Keratinocyte (primary cell): ENCODE measurements around the gene EXOSC5.

ENCODE experiments used
- CTCF ChIP-seq, 3 experiments: IDR thresholded peaks in 1 of 3; conservative IDR thresholded peaks in 1 of 3; optimal IDR thresholded peaks in 1 of 3; 2 replicates in 2 of 3; 3 replicates in 1 of 3; pipeline versions ENCODE3 to v1.5.1; 2011; ENCODE audit warnings: low read length in 3 of 3, mild to moderate bottlenecking in 3 of 3, moderate library complexity in 2 of 3, control low read depth in 1 of 3, inconsistent platforms in 1 of 3; ENCODE audit not compliant: insufficient read depth in 2 of 3; ENCODE audit errors: extremely low read depth in 1 of 3
- EZH2 ChIP-seq: IDR thresholded peaks from one replicate; pipeline ENCODE4 v1.6.1; 2012; ENCODE audit warnings: inconsistent platforms, mild to moderate bottlenecking, low read length, moderate library complexity

GRCh38 chr19:41339936-41340335 lies 57.2 kb downstream of the EXOSC5 start:
- no peak for TF ChIP-seq CTCF (optimal IDR thresholded peaks at IDR 0.05 in 1 of 3, IDR thresholded peaks at IDR 0.05 in 1 of 3, conservative IDR thresholded peaks at IDR 0.05 in 1 of 3; ENCODE audit: extremely low read depth in 1 of 3, insufficient read depth in 2 of 3, low read length in 3 of 3)
- TF ChIP-seq EZH2 = no peak
